Colonic mucosa (tissue), 4 donors: ENCODE measurements around the gene SMPDL3B. TPM values are rescaled to one million over a fixed set of nuclear protein-coding genes. Genes with fewer than 3 reads are reported as not detected.
A peak's percentile ranks its signal among the peaks of the same experiment; 100 is the strongest.

Experiments used
- DNase-seq: peaks from one replicate; pipeline ENCODE4 v3.0.0-alpha.2; 2020
- H3K27ac ChIP-seq: fragments of 200-600 bp; one replicate; pipeline ENCODE4 v1.8.0; 2021
- H3K27me3 ChIP-seq: fragments of 200-600 bp; one replicate; pipeline ENCODE4 v1.8.0; 2021
- H3K36me3 ChIP-seq: fragments of 200-600 bp; one replicate; pipeline ENCODE4 v1.8.0; 2021
- H3K4me1 ChIP-seq: fragments of 200-600 bp; one replicate; pipeline ENCODE4 v1.8.0; 2021; ENCODE audit warnings: mild to moderate bottlenecking
- H3K4me3 ChIP-seq: fragments of 200-600 bp; one replicate; pipeline ENCODE4 v1.8.0; 2021
- H3K9ac ChIP-seq, 2 donors: one replicate each; pipeline ENCODE4 v1.7.0; 2013; ENCODE audit warnings: control low read depth in 2 of 2, low read depth in 2 of 2, low read length in 2 of 2
- H3K9me3 ChIP-seq: fragments of 200-600 bp; one replicate; pipeline ENCODE4 v1.8.0; 2021
- intact Hi-C: fragments of 100-400 bp; cut with DNase I; formaldehyde crosslinking; loops from one replicate; pipeline ENCODE4 v1.14.1; 2022
- total RNA-seq, 2 donors: library from RNA; stranded (reverse); fragmentation: NEBNext Ultra II Directional in 1 of 2; extraction: Animal tissue kit (Norgen Biotek cat#: 25700) in 1 of 2; gene quantifications; one replicate each; pipeline ENCODE4 v1.2.1, GENCODE V29; 2021
- TF ChIP-seq, protein P1 (sequence below): fragments of 200-600 bp; IDR thresholded peaks from one replicate; pipeline ENCODE4 v1.8.0; 2022; ENCODE audit warnings: antibody characterized with exemption, mild to moderate bottlenecking
- donor health status: healthy.
- donor health status: DM: no; HTN: no; CAD: no.
- donor health status: DM: no; HTN: no; CAD: no.

The SMPDL3B gene
- total RNA-seq, 2 donors from 2014 or later, result 27.4 to 38.6 TPM

DNA sequence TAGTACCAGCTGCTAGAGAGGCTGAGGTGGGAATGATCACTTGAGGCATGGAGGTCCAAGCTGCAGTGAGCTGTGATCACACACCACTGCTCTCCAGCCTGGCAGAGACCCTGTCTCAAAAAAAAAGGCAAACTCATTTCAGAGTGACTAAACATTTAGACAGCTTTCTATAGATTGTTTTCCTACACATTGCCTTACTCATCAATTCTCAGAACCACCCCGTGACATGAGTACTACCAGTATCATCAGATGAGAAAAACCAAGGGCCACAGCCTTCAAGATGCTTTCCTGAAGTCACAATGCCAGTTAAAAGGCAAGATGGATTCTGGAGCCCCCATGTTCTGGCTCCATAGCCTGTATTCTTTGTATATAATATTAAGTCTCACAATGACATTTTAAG is 22.4 kb upstream of the SMPDL3B start:
- Histone ChIP-seq H3K27me3 (no peaks in the 10 kb centered on the region), H3K9ac (no peak overlapping the region), H3K9me3 (no peaks in the 10 kb centered on the region), H3K4me3 (no peak overlapping the region), H3K27ac (no peak overlapping the region), H3K4me1 (peaks cover 5% of the 10 kb centered on the region), H3K36me3 (no peaks in the 10 kb centered on the region)
- TF ChIP-seq, protein P1, sequence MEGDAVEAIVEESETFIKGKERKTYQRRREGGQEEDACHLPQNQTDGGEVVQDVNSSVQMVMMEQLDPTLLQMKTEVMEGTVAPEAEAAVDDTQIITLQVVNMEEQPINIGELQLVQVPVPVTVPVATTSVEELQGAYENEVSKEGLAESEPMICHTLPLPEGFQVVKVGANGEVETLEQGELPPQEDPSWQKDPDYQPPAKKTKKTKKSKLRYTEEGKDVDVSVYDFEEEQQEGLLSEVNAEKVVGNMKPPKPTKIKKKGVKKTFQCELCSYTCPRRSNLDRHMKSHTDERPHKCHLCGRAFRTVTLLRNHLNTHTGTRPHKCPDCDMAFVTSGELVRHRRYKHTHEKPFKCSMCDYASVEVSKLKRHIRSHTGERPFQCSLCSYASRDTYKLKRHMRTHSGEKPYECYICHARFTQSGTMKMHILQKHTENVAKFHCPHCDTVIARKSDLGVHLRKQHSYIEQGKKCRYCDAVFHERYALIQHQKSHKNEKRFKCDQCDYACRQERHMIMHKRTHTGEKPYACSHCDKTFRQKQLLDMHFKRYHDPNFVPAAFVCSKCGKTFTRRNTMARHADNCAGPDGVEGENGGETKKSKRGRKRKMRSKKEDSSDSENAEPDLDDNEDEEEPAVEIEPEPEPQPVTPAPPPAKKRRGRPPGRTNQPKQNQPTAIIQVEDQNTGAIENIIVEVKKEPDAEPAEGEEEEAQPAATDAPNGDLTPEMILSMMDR, result no peak
- intact Hi-C loops, result no loop called here
- DNase-seq, result no peak

DNA sequence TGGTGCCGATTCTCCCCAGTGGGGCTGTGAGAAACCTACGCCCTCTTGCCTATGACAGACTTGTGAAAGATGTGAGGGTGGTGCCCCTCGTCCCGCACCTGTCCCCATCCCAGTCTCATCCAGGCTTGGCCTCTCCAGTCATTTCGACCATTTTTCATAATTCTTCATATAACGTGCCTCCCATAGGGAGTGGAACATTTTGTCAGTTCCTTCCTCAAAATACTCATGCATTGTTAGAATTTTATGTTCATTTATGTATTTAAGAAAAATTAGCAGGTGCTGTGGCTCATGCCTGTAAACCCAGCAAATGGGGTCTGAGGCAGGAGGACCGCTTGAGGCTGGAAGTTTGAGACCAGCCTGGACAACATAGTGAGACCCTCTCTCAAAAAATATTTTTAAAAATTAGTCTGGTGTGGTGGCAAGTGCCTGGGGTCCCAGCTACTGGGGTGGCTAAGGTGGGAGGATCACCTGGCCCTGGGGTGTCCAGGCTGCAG is 19.7 kb upstream of the SMPDL3B start:
- Histone ChIP-seq H3K4me1 (peaks cover 5% of the 10 kb centered on the region), H3K27me3 (no peaks in the 10 kb centered on the region), H3K9ac (no peak overlapping the region), H3K36me3 (no peaks in the 10 kb centered on the region), H3K4me3 (peak overlapping the region; percentile 74), H3K9me3 (no peaks in the 10 kb centered on the region), H3K27ac (peak overlapping the region; percentile 31)
- TF ChIP-seq, protein P1, result no peak
- intact Hi-C loops, result no loop called here
- DNase-seq, result no peak

DNA sequence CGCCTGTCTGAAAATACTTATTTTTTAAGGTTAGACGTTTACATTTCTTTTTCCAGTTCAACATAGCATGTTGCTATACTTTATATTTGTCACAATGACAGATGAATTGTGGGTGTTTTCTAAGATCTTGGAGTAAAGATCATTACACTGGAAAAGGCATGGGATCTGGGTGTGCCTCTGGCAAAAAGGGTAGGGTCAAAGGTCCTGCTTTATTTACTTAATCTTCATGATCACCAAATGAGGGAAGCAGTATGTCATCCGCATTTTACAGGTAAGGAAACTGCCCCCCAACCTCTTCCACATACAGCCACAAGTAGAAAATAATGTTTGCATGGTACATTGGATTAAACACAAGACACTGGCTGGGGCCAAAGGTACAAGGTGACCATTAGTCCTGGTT is 12.5 kb upstream of the SMPDL3B start:
- DNase-seq, result peak; percentile 40
- intact Hi-C loops, result no loop called here
- TF ChIP-seq, protein P1, result no peak
- no peak overlapping the region for H3K4me3 ChIP-seq
- no peak overlapping the region for H3K9ac ChIP-seq
- H3K27ac ChIP-seq, result no peak overlapping the region
- H3K4me1 ChIP-seq, result no peaks in the 10 kb centered on the region
- no peaks in the 10 kb centered on the region for H3K27me3 ChIP-seq
- H3K9me3 ChIP-seq, result no peaks in the 10 kb centered on the region
- H3K36me3 ChIP-seq, result no peaks in the 10 kb centered on the region

DNA sequence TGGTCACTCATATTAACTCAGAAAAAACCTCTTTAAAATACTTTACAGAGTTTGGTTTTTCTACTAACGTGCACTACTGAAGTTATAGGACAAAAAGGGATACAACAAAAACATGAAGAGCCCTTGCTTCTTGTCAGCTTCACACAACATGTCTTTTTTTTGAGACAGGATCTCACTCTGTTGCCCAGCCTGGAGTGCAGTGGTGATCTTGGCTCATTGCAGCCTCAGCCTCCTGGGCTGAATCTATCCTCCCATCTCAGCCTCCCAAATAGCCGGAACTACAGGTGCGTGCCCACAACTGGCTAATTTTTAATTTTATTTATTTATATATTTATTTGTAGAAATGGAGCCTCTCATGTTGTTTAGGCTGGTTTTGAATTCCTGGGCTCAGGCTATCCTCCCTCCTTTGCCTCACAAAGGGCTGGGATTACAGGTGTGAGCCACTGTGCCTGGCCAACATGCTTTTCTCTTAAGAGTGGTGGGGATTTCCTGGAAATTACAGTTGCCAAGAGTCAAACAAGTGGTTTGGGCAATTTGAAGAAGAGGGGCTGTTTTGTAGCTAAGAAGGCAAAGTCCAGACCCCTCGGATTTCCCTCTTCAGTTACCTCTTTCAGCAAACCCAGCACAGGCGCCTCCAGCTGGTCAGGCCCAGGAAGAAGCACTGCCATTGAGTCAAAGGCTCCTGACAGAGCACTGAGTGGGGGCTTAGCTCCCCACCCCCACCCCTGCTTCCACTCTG is 6.4 kb upstream of the SMPDL3B start:
- no peaks in the 10 kb centered on the region for H3K27me3 ChIP-seq
- H3K4me1 ChIP-seq, result no peaks in the 10 kb centered on the region
- TF ChIP-seq, protein P1, result no peak
- intact Hi-C loops, result no loop called here
- no peaks in the 10 kb centered on the region for H3K9me3 ChIP-seq
- no peak for DNase-seq
- no peak overlapping the region for H3K4me3 ChIP-seq
- H3K9ac ChIP-seq, result no peak overlapping the region
- H3K36me3 ChIP-seq, result no peaks in the 10 kb centered on the region
- H3K27ac ChIP-seq, result no peak overlapping the region

DNA sequence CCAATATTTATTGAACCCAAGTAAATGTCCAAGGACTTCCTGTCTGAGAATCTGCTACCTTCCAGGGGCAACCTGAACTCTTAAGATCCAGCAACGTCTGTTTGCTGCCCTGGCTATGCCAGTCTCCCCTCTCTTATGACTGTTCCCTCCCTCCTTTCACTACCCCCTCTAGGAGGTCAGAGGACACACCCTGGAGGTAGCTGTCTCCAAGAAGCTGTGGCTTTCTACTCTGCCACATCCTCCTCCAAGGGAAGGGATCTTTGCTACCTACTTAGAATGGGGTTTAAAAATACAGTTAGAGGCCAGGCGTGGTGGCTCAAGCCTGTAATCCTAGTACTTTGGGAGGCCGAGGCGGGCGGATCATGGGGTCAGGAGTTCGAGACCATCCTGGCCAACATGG is 3.6 kb upstream of the SMPDL3B start:
- no peak overlapping the region for H3K4me3 ChIP-seq
- TF ChIP-seq, protein P1, result no peak
- H3K27me3 ChIP-seq, result no peaks in the 10 kb centered on the region
- H3K9ac ChIP-seq, result no peak overlapping the region
- H3K9me3 ChIP-seq, result no peaks in the 10 kb centered on the region
- DNase-seq, result no peak
- H3K4me1 ChIP-seq, result no peaks in the 10 kb centered on the region
- intact Hi-C loops, result no loop called here
- no peaks in the 10 kb centered on the region for H3K36me3 ChIP-seq
- no peak overlapping the region for H3K27ac ChIP-seq
